NCI-H524 (cell line): ENCODE data around the gene RFPL2.
"Not testable (repeated sequence)": the region's sequence is repeated elsewhere in the genome, so short reads cannot be mapped to it uniquely, and the experiment has no call there.

ENCODE experiments used
- DNase-seq, 2 experiments: peaks; one replicate each; lab custom pipeline; 2025; lab: John Stamatoyannopoulos, UW

Gene RFPL2

DNA sequence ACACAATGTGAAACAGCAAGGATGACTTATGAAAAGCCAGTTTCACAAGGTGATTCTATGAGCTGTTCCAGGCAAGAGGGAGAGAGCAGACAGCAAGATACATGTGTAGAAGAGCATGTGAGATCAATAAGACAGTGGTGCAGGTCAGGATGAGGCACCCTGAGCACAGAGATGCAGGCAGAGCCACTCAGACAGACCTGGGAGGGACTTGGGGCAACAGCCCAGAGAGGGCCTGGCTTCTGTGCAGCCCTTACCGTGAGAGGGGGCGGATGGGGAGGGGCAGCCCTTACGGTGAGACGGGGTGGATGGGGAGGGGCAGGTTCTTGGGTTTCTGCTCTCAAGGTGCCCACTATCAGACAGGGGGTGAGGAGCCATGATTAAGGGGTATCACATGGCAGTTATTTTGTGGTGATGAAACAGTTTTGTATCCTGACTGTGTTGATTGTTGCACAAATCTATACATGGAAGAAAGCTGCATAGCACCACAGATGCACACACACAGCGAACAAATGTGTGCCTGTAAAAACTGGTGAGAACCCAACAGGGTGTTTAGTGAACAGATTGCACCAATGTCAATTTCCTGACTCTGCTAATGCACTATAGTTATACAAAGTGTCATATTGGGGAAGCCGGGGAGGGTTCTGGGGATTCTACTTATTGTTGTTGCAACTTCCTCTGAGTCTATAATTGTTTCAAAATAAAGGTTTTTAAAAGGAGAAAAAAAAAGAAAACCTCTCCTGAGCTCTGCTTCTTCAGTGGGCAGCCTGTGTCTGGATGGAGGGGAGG, 40.6 kb downstream of the RFPL2 start:
- no peak for DNase-seq

DNA sequence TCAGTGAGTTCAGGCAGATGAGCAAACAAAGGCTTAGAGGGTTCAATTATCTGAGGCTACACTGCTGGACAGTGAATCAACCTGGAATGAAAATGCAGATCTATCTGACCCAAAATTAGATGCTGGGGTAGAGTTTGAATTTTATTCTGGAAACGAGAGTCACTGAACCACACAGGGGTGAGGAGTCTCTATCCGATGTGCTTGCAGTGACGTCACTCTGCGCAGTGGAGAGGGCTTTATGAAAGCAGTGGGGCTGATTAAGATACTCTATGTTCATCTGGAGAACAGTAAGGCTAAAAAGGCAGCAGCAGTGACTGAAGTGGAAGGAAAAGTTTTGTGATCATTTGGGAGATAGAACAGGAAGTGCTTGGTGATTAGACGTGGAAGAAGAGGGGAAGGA, 44.5 kb downstream of the RFPL2 start:
- not testable (repeated sequence) for DNase-seq

DNA sequence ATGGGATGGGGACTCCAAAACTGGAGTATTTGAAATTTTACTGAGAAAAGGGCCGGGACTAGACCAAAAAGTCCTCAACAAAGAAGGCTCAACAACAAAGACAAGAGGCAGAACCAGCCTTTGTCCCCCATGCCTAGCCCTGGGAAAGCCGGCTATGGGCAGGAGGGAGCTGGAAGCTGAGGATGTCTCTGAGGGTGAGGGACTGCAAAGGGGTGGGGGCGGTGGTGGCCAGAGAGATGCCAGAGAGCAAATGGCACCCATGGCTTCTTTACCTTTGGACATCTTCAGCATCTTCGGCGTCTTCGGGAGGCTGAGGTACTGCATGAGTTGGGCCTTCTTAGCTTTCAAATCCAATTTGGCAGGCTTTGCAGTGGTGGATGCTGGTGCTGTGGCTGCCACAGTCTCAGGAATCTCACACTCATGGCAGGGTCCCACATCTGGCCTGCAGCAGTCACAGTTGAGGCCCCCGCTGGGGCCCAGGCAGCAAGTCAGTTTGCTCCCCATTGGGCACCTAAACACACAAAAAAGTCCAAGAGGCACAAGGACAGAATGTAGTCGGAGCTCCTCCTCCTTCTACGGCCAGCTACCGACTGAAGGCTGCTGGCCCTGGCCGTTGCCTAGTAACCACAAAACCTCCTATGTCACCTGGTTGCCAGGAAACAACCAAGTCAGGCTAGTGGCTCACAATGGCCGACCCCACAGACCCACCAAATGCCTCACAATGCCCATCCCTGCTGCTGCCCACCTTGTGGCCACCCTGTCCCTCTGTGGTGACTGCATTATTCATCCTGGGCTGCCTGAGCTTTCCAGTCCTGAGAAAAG, 46.0 kb downstream of the RFPL2 start, which contains the start of gene C22orf42:
TSS of gene C22orf42 (minus strand) at position 592 of the 822 bp plus-strand sequence. CDS start at position 504, 88 bp downstream.
- DNase-seq = no peak

DNA sequence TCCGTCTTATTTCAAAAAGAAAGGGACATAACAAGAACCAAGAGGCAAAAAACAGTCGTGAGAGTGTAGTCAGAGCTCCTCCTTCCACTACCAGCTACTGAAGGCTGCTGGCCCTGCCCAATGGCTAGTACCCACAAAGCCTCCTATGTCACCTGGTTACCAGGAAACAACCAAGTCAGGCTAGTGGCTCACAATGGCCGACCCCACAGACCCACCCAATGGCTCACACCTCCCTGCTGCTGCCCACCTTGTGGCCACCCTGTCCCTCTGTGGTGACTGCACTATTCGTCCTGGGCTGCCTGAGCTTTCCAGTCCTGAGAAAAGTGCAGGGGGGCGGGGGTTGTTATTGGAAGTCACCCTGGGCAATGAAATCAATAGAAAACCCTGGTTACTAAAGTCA, 47.2 kb downstream of the RFPL2 start:
- not testable (repeated sequence) for DNase-seq

DNA sequence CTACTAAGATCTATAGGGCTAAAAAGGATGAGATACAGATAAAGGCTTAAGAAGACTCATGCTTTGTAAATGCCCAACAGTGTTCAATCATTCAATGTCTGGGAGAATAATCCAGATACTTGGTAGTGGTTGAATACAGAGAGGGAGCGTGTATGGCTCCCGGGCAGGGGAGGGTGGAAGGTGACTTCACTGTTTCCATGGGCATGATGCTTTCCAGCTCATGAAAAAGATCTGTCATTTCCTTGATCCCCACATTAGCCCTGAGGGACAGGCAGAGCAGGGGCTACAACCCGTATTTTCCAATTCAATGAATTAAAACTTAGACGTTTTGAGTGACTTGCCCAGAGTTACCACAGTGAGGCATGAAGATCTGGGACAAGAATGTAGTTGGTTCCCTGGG, 50.1 kb downstream of the RFPL2 start:
- DNase-seq = not testable (repeated sequence)

DNA sequence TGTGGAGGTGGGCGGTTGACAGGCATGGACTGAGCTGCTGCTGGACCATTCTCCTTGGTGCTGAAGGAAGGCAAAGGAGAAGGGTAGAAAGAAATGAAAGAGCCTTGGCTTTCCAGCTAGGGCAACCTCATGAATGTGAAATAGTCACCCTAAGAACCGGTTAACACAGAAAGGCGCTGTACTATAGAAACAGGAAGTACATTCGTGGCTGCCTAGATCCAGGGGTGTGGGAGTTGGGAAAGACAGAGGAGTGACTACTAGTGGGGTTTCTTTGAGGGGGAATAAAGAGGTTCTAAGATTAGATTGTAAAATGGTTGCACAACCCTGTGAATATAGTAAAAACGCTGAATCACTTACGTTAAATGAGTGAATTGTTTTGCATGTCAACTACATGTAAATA, 53.2 kb downstream of the RFPL2 start:
- DNase-seq = not testable (repeated sequence)

DNA sequence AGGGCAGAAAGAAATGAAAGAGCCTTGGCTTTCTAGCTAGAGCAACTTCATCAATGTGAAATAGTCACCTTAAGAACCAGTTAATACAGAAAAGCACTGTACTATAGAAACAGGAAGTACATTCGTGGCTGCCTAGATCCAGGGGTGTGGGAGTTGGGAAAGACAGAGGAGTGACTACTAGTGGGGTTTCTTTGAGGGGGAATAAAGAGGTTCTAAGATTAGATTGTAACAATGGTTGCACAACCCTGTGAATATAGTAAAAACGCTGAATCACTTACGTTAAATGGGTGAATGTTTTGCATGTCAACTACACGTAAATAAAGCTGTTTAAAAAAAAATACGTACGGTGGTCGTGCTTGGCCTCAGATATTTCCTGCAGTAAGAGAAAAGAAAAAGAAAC, 54.2 kb downstream of the RFPL2 start:
- DNase-seq = not testable (repeated sequence)

DNA sequence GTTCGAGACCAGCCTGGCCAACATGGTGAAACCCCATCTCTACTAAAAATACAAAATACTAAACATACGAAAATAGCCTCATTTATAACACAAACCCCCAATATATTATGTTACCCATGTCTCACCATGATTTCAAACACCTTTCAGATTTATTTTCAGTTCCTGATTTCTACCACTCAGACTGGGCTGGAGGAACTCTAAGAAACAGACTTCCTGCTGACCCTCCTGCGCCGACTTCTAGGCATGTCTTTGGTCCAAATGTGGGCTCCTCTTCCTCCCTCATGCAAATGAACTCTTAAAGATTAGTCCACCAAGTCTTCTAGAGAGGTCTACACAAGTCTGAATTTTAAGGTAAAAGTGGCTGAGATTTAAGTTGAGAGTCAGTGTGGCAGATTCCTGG, 56.5 kb downstream of the RFPL2 start:
- DNase-seq = not testable (repeated sequence)

DNA sequence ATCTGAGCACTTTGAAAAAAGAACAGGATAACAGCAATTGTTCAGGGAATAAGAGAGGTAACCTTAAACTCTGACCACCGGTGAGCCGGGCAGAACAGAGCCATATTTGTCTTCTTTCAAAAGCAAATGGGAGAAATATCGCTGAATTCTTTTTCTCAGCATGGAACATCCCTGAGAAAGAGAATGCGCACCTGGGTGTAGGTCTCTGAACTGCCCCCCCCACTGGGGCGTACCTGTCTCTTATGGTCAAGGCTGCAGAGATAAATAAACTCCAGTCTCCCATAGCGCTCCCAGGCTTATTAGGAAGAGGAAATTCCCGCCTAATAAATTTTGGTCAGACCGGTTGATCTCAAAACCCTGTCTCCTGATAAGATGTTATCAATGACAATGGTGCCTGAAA, 57.7 kb downstream of the RFPL2 start:
- DNase-seq = not testable (repeated sequence)

DNA sequence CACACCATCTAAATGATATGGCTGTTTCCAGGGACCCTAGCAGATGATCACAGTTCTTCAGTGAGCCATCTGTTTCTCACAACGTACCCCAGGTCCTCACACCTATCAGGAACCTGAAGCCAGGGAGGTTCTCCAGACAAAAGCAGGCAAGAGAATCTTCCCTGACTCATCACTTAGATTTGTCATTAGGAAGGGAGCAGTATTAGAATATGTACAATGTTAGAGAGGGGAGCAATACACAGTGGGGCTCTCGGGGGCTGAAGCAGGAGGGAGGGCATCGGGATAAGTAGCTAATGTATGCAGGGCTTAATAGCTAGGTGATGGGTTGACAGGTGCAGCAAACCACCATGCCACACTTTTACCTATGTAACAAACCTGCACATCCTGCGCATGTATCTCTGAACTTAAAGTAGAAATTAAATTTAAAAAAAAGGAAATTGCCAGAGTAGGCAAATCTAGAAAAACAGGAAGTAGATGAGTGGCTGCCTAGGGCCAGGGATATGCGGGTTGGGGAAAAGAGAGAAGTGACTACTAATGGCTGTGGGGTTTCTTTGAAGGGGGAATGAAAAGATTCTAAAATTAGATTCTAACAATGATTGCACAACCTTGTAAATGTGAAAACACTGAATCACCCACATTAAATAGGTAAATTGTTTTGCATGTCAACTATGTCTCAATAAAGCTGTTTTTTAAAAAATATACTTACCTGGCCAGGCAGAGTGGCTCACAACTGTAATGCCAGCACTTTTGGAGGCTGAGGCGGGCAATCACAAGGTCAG, 60.2 kb downstream of the RFPL2 start:
- no peak for DNase-seq

DNA sequence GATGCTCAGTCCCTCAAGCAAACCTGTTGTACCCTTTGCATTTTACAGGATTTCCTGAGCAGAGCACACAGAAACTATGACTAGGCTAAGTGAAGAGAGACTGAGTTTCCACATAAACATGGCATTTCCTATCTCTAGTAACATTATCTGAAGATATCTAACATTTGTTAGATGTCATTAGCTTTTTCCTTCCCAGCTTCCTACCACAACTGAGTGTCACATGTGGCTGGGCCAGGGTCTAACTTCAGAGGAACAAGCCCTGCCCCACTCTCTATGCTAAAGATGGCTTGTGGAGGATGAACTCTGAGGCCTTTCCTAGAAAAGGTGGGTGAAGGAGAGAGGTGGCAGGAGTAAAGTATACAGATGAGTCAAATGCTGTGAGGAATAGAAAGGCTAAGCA, 62.3 kb downstream of the RFPL2 start:
- DNase-seq = no peak

DNA sequence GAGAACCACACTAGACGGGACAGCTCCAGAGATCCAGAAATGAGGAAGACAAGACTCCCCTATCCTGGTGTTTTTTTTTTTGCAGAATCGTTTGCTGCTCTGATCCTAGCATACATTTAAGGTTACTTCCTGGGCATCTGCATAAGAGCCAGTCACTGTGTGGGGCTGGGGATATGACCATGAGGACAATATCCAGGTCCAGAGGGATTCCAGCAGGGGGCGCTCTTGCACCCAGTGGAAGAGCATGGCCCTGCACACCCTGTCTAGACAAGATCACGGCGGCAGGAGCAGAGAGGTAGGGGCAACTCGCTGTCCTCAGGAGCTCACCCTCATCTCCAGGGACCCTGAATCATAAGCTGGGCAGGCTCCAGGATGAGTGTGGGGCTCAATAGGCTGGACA, 64.2 kb downstream of the RFPL2 start:
- DNase-seq = not testable (repeated sequence)
